CD14-positive monocyte (primary cell): ENCODE data around the gene EPGN. TPM values are rescaled to one million over a fixed set of nuclear protein-coding genes. Genes with fewer than 3 reads are reported as not detected.

Experiments used
- DNase-seq, 3 donors: peaks; one replicate each; pipeline ENCODE4 v3.0.0-alpha.2; 2011 to 2022
- H2AFZ ChIP-seq: 2 replicates; pipeline ENCODE4 v1.6.0; 2012; ENCODE audit warnings: mild to moderate bottlenecking, low read depth, low read length, inconsistent platforms; ENCODE audit not compliant: insufficient read depth, poor library complexity, severe bottlenecking
- H3K27ac ChIP-seq, 2 donors: 1 replicate in 1 of 2; 2 replicates in 1 of 2; pipeline ENCODE4 v1.5.1; 2012 to 2013; ENCODE audit warnings: low read length in 2 of 2, control low read depth in 1 of 2, inconsistent platforms in 1 of 2, low read depth in 1 of 2, mild to moderate bottlenecking in 1 of 2
- H3K27me3 ChIP-seq, 2 donors: one replicate each; pipeline versions ENCODE4 v1.6.0 to v1.6.1; 2011 to 2013; ENCODE audit warnings: low read length in 2 of 2; ENCODE audit not compliant: control insufficient read depth in 2 of 2, insufficient read depth in 2 of 2
- H3K36me3 ChIP-seq, 2 donors: replicated peaks in 1 of 2; 1 replicate in 1 of 2; 2 replicates in 1 of 2; pipeline versions ENCODE4 v1.5.1 to v1.6.1; 2012 to 2013; ENCODE audit warnings: low read length in 2 of 2, control low read depth in 1 of 2, inconsistent platforms in 1 of 2, mild to moderate bottlenecking in 1 of 2; ENCODE audit not compliant: insufficient read depth in 2 of 2, control insufficient read depth in 1 of 2
- H3K4me1 ChIP-seq, 2 donors: 1 replicate in 1 of 2; 2 replicates in 1 of 2; pipeline versions ENCODE4 v1.5.1 to v1.6.1; 2012 to 2013; ENCODE audit warnings: low read length in 2 of 2, control low read depth in 1 of 2, inconsistent platforms in 1 of 2, mild to moderate bottlenecking in 1 of 2, moderate library complexity in 1 of 2; ENCODE audit not compliant: insufficient read depth in 2 of 2, control insufficient read depth in 1 of 2
- H3K4me2 ChIP-seq: replicated peaks from 2 replicates; pipeline ENCODE3; 2012; ENCODE audit warnings: low read length, moderate library complexity, mild to moderate bottlenecking; ENCODE audit not compliant: poor library complexity, severe bottlenecking; ENCODE audit errors: extremely low read depth
- H3K4me3 ChIP-seq, 3 experiments: fragments of 200-600 bp in 1 of 3; sonication (generic) in 1 of 3; replicated peaks in 1 of 3; 1 replicate in 2 of 3; 2 replicates in 1 of 3; pipeline ENCODE4 v1.5.1; 2011 to 2013; ENCODE audit warnings: low read length in 3 of 3, mild to moderate bottlenecking in 3 of 3, control low read depth in 2 of 3, low read depth in 2 of 3, inconsistent platforms in 1 of 3, moderate library complexity in 1 of 3
- H3K79me2 ChIP-seq: 2 replicates; pipeline ENCODE4 v1.6.0; 2012; ENCODE audit warnings: mild to moderate bottlenecking, control low read depth, inconsistent platforms, low read length, moderate library complexity; ENCODE audit not compliant: insufficient read depth
- H3K9ac ChIP-seq: 2 replicates; pipeline ENCODE4 v1.6.0; 2017; ENCODE audit warnings: low read length, mild to moderate bottlenecking; ENCODE audit not compliant: insufficient read depth, poor library complexity, severe bottlenecking
- H3K9me3 ChIP-seq, 2 donors: replicated peaks in 1 of 2; 1 replicate in 1 of 2; 2 replicates in 1 of 2; pipeline versions ENCODE4 v1.5.1 to v1.6.1; 2012 to 2013; ENCODE audit warnings: low read length in 2 of 2, control low read depth in 1 of 2; ENCODE audit not compliant: control insufficient read depth in 1 of 2, insufficient read depth in 1 of 2
- H4K20me1 ChIP-seq: 2 replicates; pipeline ENCODE4 v1.6.0; 2012; ENCODE audit warnings: mild to moderate bottlenecking, low read length, control low read depth, moderate library complexity; ENCODE audit not compliant: insufficient read depth
- H3K27ac Mint-ChIP-seq, 7 donors: one replicate each; pipeline ENCODE4 v1.8.0; 2020; ENCODE audit warnings: mild to moderate bottlenecking in 7 of 7, mixed read lengths in 7 of 7, moderate library complexity in 6 of 7, inconsistent platforms in 2 of 7
- H3K27me3 Mint-ChIP-seq, 3 donors: one replicate each; pipeline ENCODE4 v1.8.0; 2021 to 2022; ENCODE audit warnings: low read depth in 3 of 3, mild to moderate bottlenecking in 3 of 3, mixed read lengths in 3 of 3, moderate library complexity in 3 of 3, inconsistent platforms in 1 of 3
- H3K36me3 Mint-ChIP-seq, 2 donors: one replicate each; pipeline ENCODE4 v1.8.0; 2020; ENCODE audit warnings: mixed read lengths in 2 of 2, inconsistent platforms in 1 of 2, mild to moderate bottlenecking in 1 of 2
- H3K4me1 Mint-ChIP-seq: one replicate; pipeline ENCODE4 v1.8.0; 2020; ENCODE audit warnings: mild to moderate bottlenecking, mixed read lengths
- H3K4me3 Mint-ChIP-seq, 2 donors: one replicate each; pipeline ENCODE4 v1.8.0; 2020; ENCODE audit warnings: mild to moderate bottlenecking in 2 of 2, mixed read lengths in 2 of 2, moderate library complexity in 1 of 2
- H3K9me3 Mint-ChIP-seq, 7 donors: one replicate each; pipeline ENCODE4 v1.8.0; 2020 to 2022; ENCODE audit warnings: mixed read lengths in 7 of 7, mild to moderate bottlenecking in 6 of 7, moderate library complexity in 6 of 7, inconsistent platforms in 2 of 7
- WGBS: methylation state at CpG from one replicate; pipeline ENCODE4 v1.1.5; 2013; ENCODE audit warnings: missing lambda C conversion rate; ENCODE audit not compliant: insufficient coverage; 5-methylcytosine and 5-hydroxymethylcytosine counted together
- intact Hi-C, 2 donors: fragments of 100-400 bp; cut with micrococcal nuclease; formaldehyde crosslinking; loops; one replicate each; pipeline versions ENCODE4 v1.15.0 to v1.15.1; 2023
- polyA plus RNA-seq, 3 donors: library from polyadenylated mRNA; depleted of rRNA in 1 of 3; unstranded in 2 of 3; stranded (reverse) in 1 of 3; fragments of 300-500 nt in 2 of 3; fragments of >200 nt in 1 of 3; fragmentation: Illumina TruSeq in 2 of 3; gene quantifications; 1 replicate in 2 of 3; 2 replicates in 1 of 3; pipeline ENCODE4 v1.2.3, GENCODE V29; 2012 to 2021
- TF ChIP-seq, protein P1 (sequence below): fragments of 200-600 bp; IDR thresholded peaks from one replicate; pipeline ENCODE4 v1.8.0; 2022; ENCODE audit warnings: antibody characterized with exemption, mild to moderate bottlenecking

The EPGN gene
- polyA plus RNA-seq, 3 donors: not detected

DNA sequence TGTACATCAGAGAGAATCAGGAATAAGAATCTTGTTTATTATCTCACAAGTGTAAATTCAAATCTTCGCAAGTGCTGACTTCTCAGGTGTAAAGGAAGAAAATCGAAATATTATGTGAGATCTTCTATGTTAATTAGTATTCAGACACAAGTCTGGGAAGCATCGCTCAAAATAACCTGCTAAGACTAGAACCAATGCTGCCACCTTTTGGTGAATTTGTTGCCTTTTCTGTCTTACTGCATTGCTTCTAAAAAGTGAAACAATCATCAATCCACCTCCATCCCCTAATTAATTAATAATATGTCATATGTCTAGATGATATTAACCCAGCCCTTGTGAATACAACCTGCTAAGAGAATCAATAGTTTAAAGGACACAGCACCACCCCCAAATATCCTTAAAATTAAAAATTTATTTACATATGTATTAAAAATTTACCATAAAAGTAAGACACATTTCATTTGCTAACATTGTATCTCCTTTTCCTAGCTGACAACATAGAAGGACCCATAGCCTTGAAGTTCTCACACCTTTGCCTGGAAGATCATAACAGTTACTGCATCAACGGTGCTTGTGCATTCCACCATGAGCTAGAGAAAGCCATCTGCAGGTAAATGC lies 3.5 kb downstream of the EPGN start:
- H4K20me1 ChIP-seq: no peaks in the 10 kb centered on the region
- no CpG with 5 or more reads among the region's 4 CpGs for WGBS
- H3K9me3 Mint-ChIP-seq: peaks cover 0 to 2% (median 0%) of the 10 kb centered on the region in 7 donors
- no peaks in the 10 kb centered on the region for H3K36me3 Mint-ChIP-seq
- H3K27me3 ChIP-seq: no peaks in the 10 kb centered on the region
- DNase-seq: peak; percentile 25 to 70 (median 59)
- TF ChIP-seq, protein P1, sequence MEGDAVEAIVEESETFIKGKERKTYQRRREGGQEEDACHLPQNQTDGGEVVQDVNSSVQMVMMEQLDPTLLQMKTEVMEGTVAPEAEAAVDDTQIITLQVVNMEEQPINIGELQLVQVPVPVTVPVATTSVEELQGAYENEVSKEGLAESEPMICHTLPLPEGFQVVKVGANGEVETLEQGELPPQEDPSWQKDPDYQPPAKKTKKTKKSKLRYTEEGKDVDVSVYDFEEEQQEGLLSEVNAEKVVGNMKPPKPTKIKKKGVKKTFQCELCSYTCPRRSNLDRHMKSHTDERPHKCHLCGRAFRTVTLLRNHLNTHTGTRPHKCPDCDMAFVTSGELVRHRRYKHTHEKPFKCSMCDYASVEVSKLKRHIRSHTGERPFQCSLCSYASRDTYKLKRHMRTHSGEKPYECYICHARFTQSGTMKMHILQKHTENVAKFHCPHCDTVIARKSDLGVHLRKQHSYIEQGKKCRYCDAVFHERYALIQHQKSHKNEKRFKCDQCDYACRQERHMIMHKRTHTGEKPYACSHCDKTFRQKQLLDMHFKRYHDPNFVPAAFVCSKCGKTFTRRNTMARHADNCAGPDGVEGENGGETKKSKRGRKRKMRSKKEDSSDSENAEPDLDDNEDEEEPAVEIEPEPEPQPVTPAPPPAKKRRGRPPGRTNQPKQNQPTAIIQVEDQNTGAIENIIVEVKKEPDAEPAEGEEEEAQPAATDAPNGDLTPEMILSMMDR: peak; percentile 77
- no peak overlapping the region for H3K4me3 Mint-ChIP-seq
- no peak overlapping the region for H3K4me3 ChIP-seq
- peaks cover 15% of the 10 kb centered on the region for H3K4me1 Mint-ChIP-seq
- H3K36me3 ChIP-seq: no peaks in the 10 kb centered on the region
- H3K27me3 Mint-ChIP-seq: no peaks in the 10 kb centered on the region
- H3K79me2 ChIP-seq: no peaks in the 10 kb centered on the region
- H2AFZ ChIP-seq: no peak overlapping the region
- no peak overlapping the region for H3K9ac ChIP-seq
- H3K9me3 ChIP-seq: no peaks in the 10 kb centered on the region
- peaks cover 4 to 5% of the 10 kb centered on the region in 2 donors for H3K4me1 ChIP-seq
- H3K4me2 ChIP-seq: no peak overlapping the region
- H3K27ac Mint-ChIP-seq: no peak overlapping the region
- intact Hi-C loops: loop anchor here (5.0 to 10.0 kb wide), 2 partner anchors 117 to 125 kb away; no protein-coding TSS in a partner anchor
- no peak overlapping the region for H3K27ac ChIP-seq

DNA sequence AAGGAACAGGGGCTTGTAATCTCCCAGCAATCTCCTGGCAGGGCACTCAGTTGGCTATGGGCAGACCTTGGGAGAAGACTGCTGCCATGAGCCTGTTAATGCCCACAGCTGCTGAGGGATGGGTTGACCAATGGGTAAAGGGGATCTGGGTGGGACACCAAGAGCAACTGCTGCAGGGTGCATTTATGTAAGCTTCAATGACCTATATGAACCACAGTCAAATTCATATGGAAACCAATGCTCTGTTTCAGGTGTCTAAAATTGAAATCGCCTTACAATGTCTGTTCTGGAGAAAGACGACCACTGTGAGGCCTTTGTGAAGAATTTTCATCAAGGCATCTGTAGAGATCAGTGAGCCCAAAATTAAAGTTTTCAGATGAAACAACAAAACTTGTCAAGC lies 6.1 kb downstream of the EPGN start:
- Histone ChIP-seq H4K20me1 (no peaks in the 10 kb centered on the region), H3K27me3 (no peaks in the 10 kb centered on the region), H3K4me1 (peaks cover 4 to 5% of the 10 kb centered on the region in 2 donors), H3K4me3 (no peak overlapping the region), H3K36me3 (no peaks in the 10 kb centered on the region), H2AFZ (no peak overlapping the region), H3K79me2 (no peaks in the 10 kb centered on the region), H3K9me3 (no peaks in the 10 kb centered on the region), H3K27ac (no peak overlapping the region), H3K9ac (no peak overlapping the region), H3K4me2 (no peak overlapping the region)
- TF ChIP-seq, protein P1: no peak
- H3K27me3 Mint-ChIP-seq: peaks cover 0 to 2% (median 0%) of the 10 kb centered on the region in 3 donors
- H3K9me3 Mint-ChIP-seq: peaks cover 0 to 2% (median 0%) of the 10 kb centered on the region in 7 donors
- H3K4me1 Mint-ChIP-seq: peaks cover 14% of the 10 kb centered on the region
- no peak overlapping the region for H3K4me3 Mint-ChIP-seq
- H3K36me3 Mint-ChIP-seq: no peaks in the 10 kb centered on the region
- DNase-seq: no peak
- H3K27ac Mint-ChIP-seq: no peak overlapping the region
- WGBS: 100% methylated on average over 2 of the region's 2 CpGs
- intact Hi-C loops: loop anchor here (5.0 to 10.0 kb wide), 2 partner anchors 120 to 127 kb away; no protein-coding TSS in a partner anchor
